CD14-positive monocyte (primary cell): ENCODE measurements around the gene MT1A. TPM values are rescaled to one million over a fixed set of nuclear protein-coding genes. Genes with fewer than 3 reads are reported as not detected.
"Not testable (repeated sequence)": the region's sequence is repeated elsewhere in the genome, so short reads cannot be mapped to it uniquely, and the experiment has no call there.

Experiments
- DNase-seq, 3 donors: peaks; one replicate each; pipeline ENCODE4 v3.0.0-alpha.2; 2011 to 2022
- H2AFZ ChIP-seq: 2 replicates; pipeline ENCODE4 v1.6.0; 2012; ENCODE audit warnings: mild to moderate bottlenecking, low read depth, low read length, inconsistent platforms; ENCODE audit not compliant: insufficient read depth, poor library complexity, severe bottlenecking
- H3K27ac ChIP-seq, 2 donors: 1 replicate in 1 of 2; 2 replicates in 1 of 2; pipeline ENCODE4 v1.5.1; 2012 to 2013; ENCODE audit warnings: low read length in 2 of 2, control low read depth in 1 of 2, inconsistent platforms in 1 of 2, low read depth in 1 of 2, mild to moderate bottlenecking in 1 of 2
- H3K27me3 ChIP-seq, 2 donors: one replicate each; pipeline versions ENCODE4 v1.6.0 to v1.6.1; 2011 to 2013; ENCODE audit warnings: low read length in 2 of 2; ENCODE audit not compliant: control insufficient read depth in 2 of 2, insufficient read depth in 2 of 2
- H3K36me3 ChIP-seq, 2 donors: replicated peaks in 1 of 2; 1 replicate in 1 of 2; 2 replicates in 1 of 2; pipeline versions ENCODE4 v1.5.1 to v1.6.1; 2012 to 2013; ENCODE audit warnings: low read length in 2 of 2, control low read depth in 1 of 2, inconsistent platforms in 1 of 2, mild to moderate bottlenecking in 1 of 2; ENCODE audit not compliant: insufficient read depth in 2 of 2, control insufficient read depth in 1 of 2
- H3K4me1 ChIP-seq, 2 donors: 1 replicate in 1 of 2; 2 replicates in 1 of 2; pipeline versions ENCODE4 v1.5.1 to v1.6.1; 2012 to 2013; ENCODE audit warnings: low read length in 2 of 2, control low read depth in 1 of 2, inconsistent platforms in 1 of 2, mild to moderate bottlenecking in 1 of 2, moderate library complexity in 1 of 2; ENCODE audit not compliant: insufficient read depth in 2 of 2, control insufficient read depth in 1 of 2
- H3K4me2 ChIP-seq: replicated peaks from 2 replicates; pipeline ENCODE3; 2012; ENCODE audit warnings: low read length, moderate library complexity, mild to moderate bottlenecking; ENCODE audit not compliant: poor library complexity, severe bottlenecking; ENCODE audit errors: extremely low read depth
- H3K4me3 ChIP-seq, 3 experiments: fragments of 200-600 bp in 1 of 3; sonication (generic) in 1 of 3; replicated peaks in 1 of 3; 1 replicate in 2 of 3; 2 replicates in 1 of 3; pipeline ENCODE4 v1.5.1; 2011 to 2013; ENCODE audit warnings: low read length in 3 of 3, mild to moderate bottlenecking in 3 of 3, control low read depth in 2 of 3, low read depth in 2 of 3, inconsistent platforms in 1 of 3, moderate library complexity in 1 of 3
- H3K79me2 ChIP-seq: 2 replicates; pipeline ENCODE4 v1.6.0; 2012; ENCODE audit warnings: mild to moderate bottlenecking, control low read depth, inconsistent platforms, low read length, moderate library complexity; ENCODE audit not compliant: insufficient read depth
- H3K9ac ChIP-seq: 2 replicates; pipeline ENCODE4 v1.6.0; 2017; ENCODE audit warnings: low read length, mild to moderate bottlenecking; ENCODE audit not compliant: insufficient read depth, poor library complexity, severe bottlenecking
- H3K9me3 ChIP-seq, 2 donors: replicated peaks in 1 of 2; 1 replicate in 1 of 2; 2 replicates in 1 of 2; pipeline versions ENCODE4 v1.5.1 to v1.6.1; 2012 to 2013; ENCODE audit warnings: low read length in 2 of 2, control low read depth in 1 of 2; ENCODE audit not compliant: control insufficient read depth in 1 of 2, insufficient read depth in 1 of 2
- H4K20me1 ChIP-seq: 2 replicates; pipeline ENCODE4 v1.6.0; 2012; ENCODE audit warnings: mild to moderate bottlenecking, low read length, control low read depth, moderate library complexity; ENCODE audit not compliant: insufficient read depth
- H3K27ac Mint-ChIP-seq, 7 donors: one replicate each; pipeline ENCODE4 v1.8.0; 2020; ENCODE audit warnings: mild to moderate bottlenecking in 7 of 7, mixed read lengths in 7 of 7, moderate library complexity in 6 of 7, inconsistent platforms in 2 of 7
- H3K27me3 Mint-ChIP-seq, 3 donors: one replicate each; pipeline ENCODE4 v1.8.0; 2021 to 2022; ENCODE audit warnings: low read depth in 3 of 3, mild to moderate bottlenecking in 3 of 3, mixed read lengths in 3 of 3, moderate library complexity in 3 of 3, inconsistent platforms in 1 of 3
- H3K36me3 Mint-ChIP-seq, 2 donors: one replicate each; pipeline ENCODE4 v1.8.0; 2020; ENCODE audit warnings: mixed read lengths in 2 of 2, inconsistent platforms in 1 of 2, mild to moderate bottlenecking in 1 of 2
- H3K4me1 Mint-ChIP-seq: one replicate; pipeline ENCODE4 v1.8.0; 2020; ENCODE audit warnings: mild to moderate bottlenecking, mixed read lengths
- H3K4me3 Mint-ChIP-seq, 2 donors: one replicate each; pipeline ENCODE4 v1.8.0; 2020; ENCODE audit warnings: mild to moderate bottlenecking in 2 of 2, mixed read lengths in 2 of 2, moderate library complexity in 1 of 2
- H3K9me3 Mint-ChIP-seq, 7 donors: one replicate each; pipeline ENCODE4 v1.8.0; 2020 to 2022; ENCODE audit warnings: mixed read lengths in 7 of 7, mild to moderate bottlenecking in 6 of 7, moderate library complexity in 6 of 7, inconsistent platforms in 2 of 7
- CTCF ChIP-seq: fragments of 200-600 bp; IDR thresholded peaks from one replicate; pipeline ENCODE4 v1.8.0; 2022; ENCODE audit warnings: antibody characterized with exemption, mild to moderate bottlenecking
- WGBS: methylation state at CpG from one replicate; pipeline ENCODE4 v1.1.5; 2013; ENCODE audit warnings: missing lambda C conversion rate; ENCODE audit not compliant: insufficient coverage; 5-methylcytosine and 5-hydroxymethylcytosine counted together
- intact Hi-C, 2 donors: fragments of 100-400 bp; cut with micrococcal nuclease; formaldehyde crosslinking; loops; one replicate each; pipeline versions ENCODE4 v1.15.0 to v1.15.1; 2023
- polyA plus RNA-seq, 3 donors: library from polyadenylated mRNA; depleted of rRNA in 1 of 3; unstranded in 2 of 3; stranded (reverse) in 1 of 3; fragments of 300-500 nt in 2 of 3; fragments of >200 nt in 1 of 3; fragmentation: Illumina TruSeq in 2 of 3; gene quantifications; 1 replicate in 2 of 3; 2 replicates in 1 of 3; pipeline ENCODE4 v1.2.3, GENCODE V29; 2012 to 2021

Gene MT1A
- polyA plus RNA-seq, 3 donors = not detected

- H3K27ac Mint-ChIP-seq, H3K27ac ChIP-seq, H3K4me2 ChIP-seq, H2AFZ ChIP-seq, H3K9ac ChIP-seq, DNase-seq, H3K79me2 ChIP-seq, H3K36me3 ChIP-seq, H4K20me1 ChIP-seq, H3K4me3 ChIP-seq, intact Hi-C loops: not testable (repeated sequence)
- Mint-ChIP-seq H3K4me3 (peak overlapping the region in 1 of 2 donors; percentile 73), H3K27me3 (peaks cover 90 to 96% (median 92%) of the 10 kb centered on the region in 3 donors), H3K36me3 (peaks cover 11% of the 10 kb centered on the region in 2 donors), H3K4me1 (peaks cover 29% of the 10 kb centered on the region), H3K9me3 (peaks cover 0 to 17% (median 6%) of the 10 kb centered on the region in 7 donors)
- Histone ChIP-seq H3K27me3 (peaks cover 74 to 96% of the 10 kb centered on the region in 2 donors), H3K9me3 (peaks cover 0 to 34% of the 10 kb centered on the region in 2 donors), H3K4me1 (peaks cover 11 to 20% of the 10 kb centered on the region in 2 donors)
- WGBS = 72% methylated on average over 4 of the region's 8 CpGs
These were observed 27.1 kb downstream of the MT1A start for GRCh38 chr16:56665286-56666261.

- peak in 1 of 3 donors; percentile 7 for DNase-seq
- peak within 1 kb of the TSS in 2 of 7 donors; percentile 4 to 45 for H3K27ac Mint-ChIP-seq
- Histone ChIP-seq H3K9ac (no peak within 1 kb of the TSS), H3K27ac (no peak within 1 kb of the TSS), H3K4me2 (peak within 1 kb of the TSS; percentile 58), H3K4me1 (peaks cover 11 to 20% of the 10 kb centered on the region in 2 donors), H3K27me3 (peaks cover 75 to 99% of the 10 kb centered on the region in 2 donors), H3K79me2 (no peaks in the 10 kb centered on the region), H3K4me3 (peak within 1 kb of the TSS in 1 of 3 experiments; percentile 31), H2AFZ (peak within 1 kb of the TSS; percentile 42), H3K9me3 (peaks cover 0 to 34% of the 10 kb centered on the region in 2 donors), H3K36me3 (no peaks in the 10 kb centered on the region), H4K20me1 (no peaks in the 10 kb centered on the region)
- H3K27me3 Mint-ChIP-seq = peaks cover 88 to 98% (median 95%) of the 10 kb centered on the region in 3 donors
- WGBS = 8% methylated on average over 44 of the region's 46 CpGs
- TF ChIP-seq CTCF = no peak
- H3K4me1 Mint-ChIP-seq = peaks cover 27% of the 10 kb centered on the region
- H3K9me3 Mint-ChIP-seq = peaks cover 0 to 18% (median 4%) of the 10 kb centered on the region in 7 donors
- peaks cover 0 to 2% of the 10 kb centered on the region in 2 donors for H3K36me3 Mint-ChIP-seq
- intact Hi-C loops = no loop called here
- H3K4me3 Mint-ChIP-seq = peak within 1 kb of the TSS; percentile 51 to 87
These were observed 29.4 kb downstream of the MT1A start, which contains the start of gene MT1G for GRCh38 chr16:56667581-56668571. TSS of gene MT1G (minus strand) at chr16:56668065. CDS start at chr16:56667993, 72 bp downstream.
